HEK293 (cell line): ENCODE data around the gene CDCA4.

Experiments used
- YY1 ChIP-seq: fragments of 450-650 bp; formaldehyde crosslinking; IDR thresholded peaks from 2 replicates; pipeline ENCODE4 v1.5.1; 2018; ENCODE audit warnings: missing biosample characterization, missing genetic modification characterization
- ZBTB7A ChIP-seq: fragments of 450-650 bp; formaldehyde crosslinking; IDR thresholded peaks from 2 replicates; pipeline ENCODE4 v1.5.1; 2016; ENCODE audit warnings: low read depth, missing biosample characterization, missing genetic modification characterization
- ZNF114 ChIP-seq: fragments of 450-650 bp; formaldehyde crosslinking; IDR thresholded peaks from 2 replicates; pipeline ENCODE4 v1.5.0; 2017; ENCODE audit warnings: missing biosample characterization, missing genetic modification characterization
- ZNF138 ChIP-seq: fragments of 450-650 bp; formaldehyde crosslinking; IDR thresholded peaks from 2 replicates; pipeline ENCODE4 v1.5.1; 2016; ENCODE audit warnings: missing biosample characterization, missing genetic modification characterization, borderline replicate concordance
- ZNF555 ChIP-seq: fragments of 450-650 bp; formaldehyde crosslinking; conservative IDR thresholded peaks from 2 replicates; pipeline ENCODE4 v1.5.1; 2017; ENCODE audit warnings: missing biosample characterization, mild to moderate bottlenecking, missing genetic modification characterization, inconsistent platforms
- ZNF600 ChIP-seq: fragments of 450-650 bp; formaldehyde crosslinking; IDR thresholded peaks from 2 replicates; pipeline ENCODE4 v1.5.1; 2016; ENCODE audit warnings: missing biosample characterization, missing genetic modification characterization
- ZNF76 ChIP-seq: fragments of 450-650 bp; formaldehyde crosslinking; IDR thresholded peaks from 2 replicates; pipeline ENCODE4; 2016; ENCODE audit warnings: low read depth, missing biosample characterization, missing genetic modification characterization, borderline replicate concordance
- ZNF776 ChIP-seq: fragments of 450-650 bp; formaldehyde crosslinking; IDR thresholded peaks from 2 replicates; pipeline ENCODE4 v1.5.0; 2017; ENCODE audit warnings: missing biosample characterization, missing genetic modification characterization, borderline replicate concordance
- TF ChIP-seq, protein P1 (sequence below): fragments of 450-650 bp; formaldehyde crosslinking; IDR thresholded peaks from 2 replicates; pipeline ENCODE4 v1.5.1; 2016; ENCODE audit warnings: missing biosample characterization, missing genetic modification characterization
- TF ChIP-seq, protein P2 (sequence below): fragments of 450-650 bp; formaldehyde crosslinking; IDR thresholded peaks from 2 replicates; pipeline ENCODE4 v1.5.1; 2016; ENCODE audit warnings: missing biosample characterization, missing genetic modification characterization, low read depth

DNA sequence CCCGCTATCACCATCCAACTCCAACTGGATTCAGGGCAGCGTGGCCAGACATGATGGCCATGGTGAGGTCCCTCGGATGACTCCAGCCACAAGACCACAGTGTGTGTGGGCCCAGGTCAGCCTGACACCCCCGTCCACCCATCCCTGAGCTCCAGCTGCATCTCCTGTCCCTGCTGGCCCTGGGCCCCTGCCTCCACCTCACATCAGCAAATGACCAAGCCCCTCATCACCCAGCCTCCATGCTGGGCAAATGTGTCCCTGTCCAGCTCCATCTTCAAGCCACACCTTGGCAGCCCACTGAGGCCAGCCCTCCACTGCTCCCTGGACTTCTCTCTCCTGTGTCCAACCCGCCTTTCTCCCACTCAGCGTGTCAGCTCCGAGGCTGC is 41.2 kb upstream of the CDCA4 start:
- no peak for TF ChIP-seq ZNF555 (tag by site-specific recombination)
- no peak for TF ChIP-seq ZNF138 (tag by site-specific recombination)
- TF ChIP-seq ZBTB7A (tag by site-specific recombination) = no peak
- no peak for TF ChIP-seq ZNF600 (tag by site-specific recombination)
- TF ChIP-seq YY1 (tag by site-specific recombination) = no peak
- TF ChIP-seq, protein P1, sequence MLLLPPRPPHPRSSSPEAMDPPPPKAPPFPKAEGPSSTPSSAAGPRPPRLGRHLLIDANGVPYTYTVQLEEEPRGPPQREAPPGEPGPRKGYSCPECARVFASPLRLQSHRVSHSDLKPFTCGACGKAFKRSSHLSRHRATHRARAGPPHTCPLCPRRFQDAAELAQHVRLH (tag by site-specific recombination) = no peak
- TF ChIP-seq ZNF76 (tag by site-specific recombination) = no peak
- no peak for TF ChIP-seq ZNF114 (tag by site-specific recombination)
- TF ChIP-seq ZNF776 = no peak
- TF ChIP-seq, protein P2, sequence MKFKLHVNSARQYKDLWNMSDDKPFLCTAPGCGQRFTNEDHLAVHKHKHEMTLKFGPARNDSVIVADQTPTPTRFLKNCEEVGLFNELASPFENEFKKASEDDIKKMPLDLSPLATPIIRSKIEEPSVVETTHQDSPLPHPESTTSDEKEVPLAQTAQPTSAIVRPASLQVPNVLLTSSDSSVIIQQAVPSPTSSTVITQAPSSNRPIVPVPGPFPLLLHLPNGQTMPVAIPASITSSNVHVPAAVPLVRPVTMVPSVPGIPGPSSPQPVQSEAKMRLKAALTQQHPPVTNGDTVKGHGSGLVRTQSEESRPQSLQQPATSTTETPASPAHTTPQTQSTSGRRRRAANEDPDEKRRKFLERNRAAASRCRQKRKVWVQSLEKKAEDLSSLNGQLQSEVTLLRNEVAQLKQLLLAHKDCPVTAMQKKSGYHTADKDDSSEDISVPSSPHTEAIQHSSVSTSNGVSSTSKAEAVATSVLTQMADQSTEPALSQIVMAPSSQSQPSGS (tag by site-specific recombination) = no peak
